ENCODE results near the gene SLC16A12.

Gene SLC16A12

DNA sequence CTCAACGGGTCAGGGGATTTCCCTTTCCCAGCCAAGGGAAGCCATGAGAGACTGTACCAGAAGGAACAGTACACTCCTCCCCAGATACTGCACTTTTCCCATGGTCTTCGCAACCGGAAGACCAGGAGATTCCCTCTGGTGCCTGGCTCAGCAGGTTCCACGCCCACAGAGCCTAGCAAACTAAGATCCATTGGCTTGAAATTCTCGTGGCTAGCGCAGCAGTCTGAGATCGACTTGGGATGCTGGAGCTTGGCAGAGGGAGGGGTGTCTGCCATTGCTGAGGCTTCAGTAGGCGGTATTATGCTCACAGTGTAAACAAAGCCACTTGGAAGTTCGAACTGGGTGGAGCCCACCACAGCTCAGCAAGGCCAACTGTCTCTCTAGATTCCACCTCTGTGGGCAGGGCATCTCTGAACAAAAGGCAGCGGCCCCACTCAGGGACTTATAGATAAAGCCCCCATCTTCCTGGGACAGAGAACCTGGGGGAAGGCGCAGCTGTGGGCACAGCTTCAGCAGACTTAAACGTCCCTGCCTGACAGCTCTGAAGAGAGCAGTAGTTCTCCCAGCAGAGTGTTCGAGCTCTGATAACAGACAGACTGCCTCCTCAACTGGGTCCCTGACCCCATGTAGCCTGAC lies 29.6 kb downstream of the SLC16A12 start:
- TF ChIP-seq, protein P1, sequence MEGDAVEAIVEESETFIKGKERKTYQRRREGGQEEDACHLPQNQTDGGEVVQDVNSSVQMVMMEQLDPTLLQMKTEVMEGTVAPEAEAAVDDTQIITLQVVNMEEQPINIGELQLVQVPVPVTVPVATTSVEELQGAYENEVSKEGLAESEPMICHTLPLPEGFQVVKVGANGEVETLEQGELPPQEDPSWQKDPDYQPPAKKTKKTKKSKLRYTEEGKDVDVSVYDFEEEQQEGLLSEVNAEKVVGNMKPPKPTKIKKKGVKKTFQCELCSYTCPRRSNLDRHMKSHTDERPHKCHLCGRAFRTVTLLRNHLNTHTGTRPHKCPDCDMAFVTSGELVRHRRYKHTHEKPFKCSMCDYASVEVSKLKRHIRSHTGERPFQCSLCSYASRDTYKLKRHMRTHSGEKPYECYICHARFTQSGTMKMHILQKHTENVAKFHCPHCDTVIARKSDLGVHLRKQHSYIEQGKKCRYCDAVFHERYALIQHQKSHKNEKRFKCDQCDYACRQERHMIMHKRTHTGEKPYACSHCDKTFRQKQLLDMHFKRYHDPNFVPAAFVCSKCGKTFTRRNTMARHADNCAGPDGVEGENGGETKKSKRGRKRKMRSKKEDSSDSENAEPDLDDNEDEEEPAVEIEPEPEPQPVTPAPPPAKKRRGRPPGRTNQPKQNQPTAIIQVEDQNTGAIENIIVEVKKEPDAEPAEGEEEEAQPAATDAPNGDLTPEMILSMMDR (IDR thresholded peaks at IDR 0.05; ENCODE audit: low read depth, low read length, missing control alignments) = no peak
- in situ Hi-C loops (cut with HindIII; ENCODE audit: low pct_ligation_motif_present, low sequenced_read_pairs) = no loop called here
- no peaks in the 10 kb centered on the region for H3K36me3 ChIP-seq (replicated peaks)
- H3K4me3 ChIP-seq (ENCODE audit: low read depth, low read length) = no peak overlapping the region
- DNase-seq = no peak
- H3K27ac ChIP-seq = no peak overlapping the region
- no peaks in the 10 kb centered on the region for H3K27me3 ChIP-seq (replicated peaks)

DNA sequence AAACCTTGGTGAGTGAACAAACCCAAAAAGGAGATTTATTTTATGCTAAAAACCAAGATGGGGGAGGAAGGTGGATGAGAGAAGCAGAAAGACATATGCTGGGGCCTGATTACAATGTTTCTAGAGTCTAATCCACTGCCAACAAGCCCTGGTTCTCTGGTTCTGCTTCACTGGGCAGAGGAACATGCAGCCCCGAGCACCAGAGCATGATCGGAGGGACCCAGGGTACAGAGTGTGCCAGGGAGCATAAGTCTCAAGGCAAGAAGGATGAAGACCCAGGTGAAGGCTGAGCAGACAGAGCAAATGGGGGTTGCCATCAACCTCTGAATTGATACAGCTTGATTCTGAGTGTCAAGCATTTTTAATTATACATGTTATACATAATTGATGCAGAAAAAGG lies 30.7 kb downstream of the SLC16A12 start:
- in situ Hi-C loops (cut with HindIII; ENCODE audit: low pct_ligation_motif_present, low sequenced_read_pairs) = no loop called here
- H3K4me3 ChIP-seq (ENCODE audit: low read depth, low read length) = no peak overlapping the region
- no peak for DNase-seq
- no peaks in the 10 kb centered on the region for H3K27me3 ChIP-seq (replicated peaks)
- TF ChIP-seq, protein P1 (IDR thresholded peaks at IDR 0.05; ENCODE audit: low read depth, low read length, missing control alignments) = no peak
- no peaks in the 10 kb centered on the region for H3K36me3 ChIP-seq (replicated peaks)
- H3K27ac ChIP-seq = peak overlapping the region; percentile 60

DNA sequence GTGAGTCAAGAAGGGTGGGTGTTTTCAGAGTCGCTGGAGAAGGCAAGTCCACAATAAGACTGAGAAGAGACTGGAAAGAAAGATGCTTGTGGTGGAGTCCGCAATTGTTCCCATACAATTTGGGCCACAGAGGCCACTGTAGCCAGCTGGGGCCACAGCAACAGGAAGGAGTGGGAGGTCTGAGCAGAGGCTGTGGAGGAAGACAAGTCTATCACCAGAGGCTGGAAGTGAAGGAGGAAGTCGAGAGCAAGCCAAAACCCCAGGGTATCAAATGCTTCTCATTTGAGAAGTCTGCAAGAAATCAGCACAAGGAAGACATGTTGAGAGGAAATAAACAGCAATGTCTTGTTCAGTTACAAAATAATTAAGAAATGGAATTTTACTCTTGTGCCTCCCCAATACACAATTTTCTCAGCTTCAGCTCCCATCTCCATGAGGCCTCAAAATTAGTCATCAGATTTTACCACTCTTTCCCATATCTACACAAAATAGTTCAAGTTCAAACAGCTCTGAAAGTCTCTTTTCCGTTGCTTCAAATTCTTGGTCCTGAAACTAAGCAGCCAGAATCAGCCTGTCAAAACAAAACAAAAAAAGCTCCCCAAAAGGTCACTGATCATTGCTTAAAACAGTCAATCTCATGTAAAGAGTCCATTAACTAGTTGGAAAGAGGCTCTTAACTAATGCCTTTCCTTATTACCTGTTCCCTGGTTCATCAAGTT lies 31.6 kb downstream of the SLC16A12 start:
- TF ChIP-seq, protein P1 (IDR thresholded peaks at IDR 0.05; ENCODE audit: low read depth, low read length, missing control alignments) = no peak
- Histone ChIP-seq H3K27ac (peak overlapping the region; percentile 60), H3K36me3 (replicated peaks) (no peaks in the 10 kb centered on the region), H3K4me3 (ENCODE audit: low read depth, low read length) (no peak overlapping the region), H3K27me3 (replicated peaks) (no peaks in the 10 kb centered on the region)
- in situ Hi-C loops (cut with HindIII; ENCODE audit: low pct_ligation_motif_present, low sequenced_read_pairs) = no loop called here
- DNase-seq = no peak

DNA sequence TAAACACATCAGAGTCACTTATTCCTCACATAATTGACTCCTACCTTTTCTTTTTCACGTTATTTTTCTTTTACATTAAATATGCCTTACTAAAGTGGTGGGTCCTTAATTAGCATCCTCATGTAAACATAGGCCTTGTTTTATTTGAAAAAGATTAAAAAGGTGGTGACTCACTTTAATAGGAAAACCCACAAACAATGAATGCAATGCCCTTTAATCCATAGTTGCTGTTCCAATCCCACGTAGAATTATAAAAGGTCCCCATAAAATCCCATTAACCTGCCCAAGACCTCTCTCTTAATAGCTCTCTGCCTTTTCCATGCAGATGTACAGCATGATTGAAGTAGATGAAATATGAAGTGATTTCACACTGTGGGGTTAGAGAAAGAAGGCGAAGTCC lies 32.2 kb downstream of the SLC16A12 start:
- Histone ChIP-seq H3K4me3 (ENCODE audit: low read depth, low read length) (no peak overlapping the region), H3K27me3 (replicated peaks) (no peaks in the 10 kb centered on the region), H3K36me3 (replicated peaks) (no peaks in the 10 kb centered on the region), H3K27ac (peak overlapping the region; percentile 60)
- no peak for DNase-seq
- in situ Hi-C loops (cut with HindIII; ENCODE audit: low pct_ligation_motif_present, low sequenced_read_pairs) = no loop called here
- TF ChIP-seq, protein P1 (IDR thresholded peaks at IDR 0.05; ENCODE audit: low read depth, low read length, missing control alignments) = no peak

DNA sequence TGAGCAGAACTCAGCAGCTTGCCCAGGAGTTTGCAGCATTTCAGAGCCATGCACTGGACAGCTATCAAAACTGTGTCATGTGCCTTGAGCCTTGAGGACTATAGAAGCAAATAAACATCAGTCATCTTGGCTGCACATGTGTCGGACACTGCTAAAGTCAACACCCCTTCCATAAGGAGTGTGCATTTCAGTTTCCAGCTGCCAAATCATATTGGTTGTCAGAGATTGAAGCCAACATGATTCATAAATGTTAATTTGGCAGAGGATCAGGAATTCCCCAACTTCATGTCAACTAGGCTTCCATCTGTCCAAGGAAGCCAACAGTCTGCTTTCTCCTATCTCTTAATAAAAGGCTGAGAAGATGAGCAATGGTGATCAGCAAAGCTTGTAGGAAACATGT lies 32.8 kb downstream of the SLC16A12 start:
- TF ChIP-seq, protein P1 (IDR thresholded peaks at IDR 0.05; ENCODE audit: low read depth, low read length, missing control alignments) = no peak
- in situ Hi-C loops (cut with HindIII; ENCODE audit: low pct_ligation_motif_present, low sequenced_read_pairs) = no loop called here
- peak; percentile 74 for DNase-seq
- H3K4me3 ChIP-seq (ENCODE audit: low read depth, low read length) = no peak overlapping the region
- H3K36me3 ChIP-seq (replicated peaks) = no peaks in the 10 kb centered on the region
- H3K27me3 ChIP-seq (replicated peaks) = no peaks in the 10 kb centered on the region
- H3K27ac ChIP-seq = peak overlapping the region; percentile 29

Measured in brain microvascular endothelial cell (primary cell).